HepG2 (cell line): ENCODE data around the gene DNAJB2. TPM values are rescaled to one million over a fixed set of nuclear protein-coding genes. Genes with fewer than 3 reads are reported as not detected.
A peak's percentile ranks its signal among the peaks of the same experiment; 100 is the strongest.

ENCODE experiments used
- ATAC-seq: fragments of 200-7000 bp; cut with Tn5 transposase; 3 replicates; pipeline ENCODE4 v1.9.1; 2020; ENCODE audit warnings: mild to moderate bottlenecking, moderate library complexity
- BruUV-seq: library from RNA; stranded (reverse); fragments of 400-500 nt; replicated peaks from 2 replicates; lab custom pipeline; 2021; lab: Mats Ljungman, UMichigan
- CTCF ChIA-PET: fragments of 300-600 bp; formaldehyde crosslinking; extraction: SDS; loops from one replicate; lab custom pipeline; 2021; ENCODE audit warnings: low total read pairs, inconsistent platforms, low intra/inter-chr PET ratio; lab: Yijun Ruan, JAX
- POLR2A ChIA-PET: fragments of 350-600 bp; sonication (Branson Sonifier 250); formaldehyde crosslinking; loops from one replicate; lab custom pipeline; 2020; ENCODE audit warnings: antibody characterized with exemption, inconsistent platforms; lab: Yijun Ruan, JAX
- DNase-seq: peaks from one replicate; pipeline ENCODE4 v3.0.0-alpha.2; 2015; ENCODE audit warnings: low spot score
- FAIRE-seq: peaks from 3 replicates; lab custom pipeline; 2011; peaks lifted over from hg19 to GRCh38; lab: Jason Lieb, UNC
- H2AFZ ChIP-seq: one replicate; pipeline ENCODE4 v1.6.1; 2011; ENCODE audit warnings: low read length, inconsistent platforms
- H3K27ac ChIP-seq: fragments of 300-600 bp; 3 replicates; pipeline ENCODE4 v1.8.0; 2011; ENCODE audit warnings: mixed run types, mild to moderate bottlenecking, mixed read lengths, low read length, inconsistent platforms; ENCODE audit not compliant: insufficient read depth; ENCODE audit errors: extremely low read length
- H3K27me3 ChIP-seq, 2 experiments: fragments of 200-600 bp in 1 of 2; 2 replicates in 1 of 2; 3 replicates in 1 of 2; pipeline versions ENCODE4 v1.6.0 to v1.8.0; 2011; ENCODE audit warnings: low read length in 2 of 2, mild to moderate bottlenecking in 2 of 2, moderate library complexity in 2 of 2, inconsistent platforms in 1 of 2; ENCODE audit not compliant: insufficient read depth in 2 of 2, control insufficient read depth in 1 of 2
- H3K36me3 ChIP-seq, 2 experiments: fragments of 200-600 bp in 1 of 2; replicated peaks in 1 of 2; 2 replicates in 1 of 2; 3 replicates in 1 of 2; pipeline versions ENCODE4 v1.5.1 to v1.8.0; 2011; ENCODE audit warnings: low read length in 2 of 2, inconsistent platforms in 1 of 2; ENCODE audit not compliant: insufficient read depth in 2 of 2, control insufficient read depth in 1 of 2
- H3K4me1 ChIP-seq: 2 replicates; pipeline ENCODE4 v1.5.1; 2012; ENCODE audit warnings: low read length, inconsistent platforms; ENCODE audit not compliant: insufficient read depth
- H3K4me2 ChIP-seq: 2 replicates; pipeline ENCODE4 v1.6.0; 2011; ENCODE audit warnings: low read depth, low read length, inconsistent platforms
- H3K4me3 ChIP-seq, 3 experiments: fragments of 200-600 bp in 1 of 3; sonication (generic), shearing (Covaris generic) in 1 of 3; replicated peaks in 1 of 3; 2 replicates each; pipeline ENCODE4 v1.5.1; 2011 to 2016; ENCODE audit warnings: low read length in 3 of 3, inconsistent platforms in 2 of 3, low read depth in 2 of 3, mild to moderate bottlenecking in 2 of 3, control low read depth in 1 of 3, mixed read lengths in 1 of 3; ENCODE audit not compliant: insufficient read depth in 1 of 3
- H3K79me2 ChIP-seq: one replicate; pipeline ENCODE4 v1.6.1; 2011; ENCODE audit warnings: low read length, inconsistent platforms; ENCODE audit not compliant: insufficient read depth
- H3K9ac ChIP-seq: 2 replicates; pipeline ENCODE4 v1.6.0; 2011; ENCODE audit warnings: mild to moderate bottlenecking, low read depth, low read length, inconsistent platforms; ENCODE audit not compliant: insufficient read depth
- H3K9me3 ChIP-seq: 2 replicates; pipeline ENCODE4 v1.5.1; 2012; ENCODE audit warnings: mild to moderate bottlenecking, low read length
- H4K20me1 ChIP-seq: 2 replicates; pipeline ENCODE4 v1.6.0; 2011; ENCODE audit warnings: inconsistent platforms, mild to moderate bottlenecking, low read length, moderate library complexity; ENCODE audit not compliant: insufficient read depth
- ATF7 ChIP-seq, 2 experiments: fragments of 450-650 bp in 1 of 2; sonication (generic) in 1 of 2; formaldehyde crosslinking in 1 of 2; IDR thresholded peaks; 2 replicates each; pipeline versions ENCODE4 v1.4.0 to v1.6.1; 2016 to 2020; ENCODE audit warnings: antibody characterized with exemption in 1 of 2, mild to moderate bottlenecking in 1 of 2, missing genetic modification reagents in 1 of 2
- CEBPZ ChIP-seq: IDR thresholded peaks from 2 replicates; pipeline ENCODE4 v1.6.1; 2012; ENCODE audit warnings: low read length, improper control_type of control experiment
- FOXM1 ChIP-seq: sonication (generic); formaldehyde crosslinking; IDR thresholded peaks from 2 replicates; pipeline ENCODE4 v1.5.0; 2020; ENCODE audit warnings: missing genetic modification reagents
- PCBP2 ChIP-seq: fragments of 200-400 bp; formaldehyde crosslinking; optimal IDR thresholded peaks from 2 replicates; pipeline ENCODE3; 2018; ENCODE audit warnings: low read length, low read depth; ENCODE audit not compliant: poor library complexity, severe bottlenecking
- SALL2 ChIP-seq: sonication (generic); formaldehyde crosslinking; IDR thresholded peaks from 2 replicates; pipeline ENCODE4 v1.8.1; 2023; ENCODE audit warnings: mild to moderate bottlenecking, missing genetic modification reagents, inconsistent platforms
- SRSF1 ChIP-seq: fragments of 200-400 bp; formaldehyde crosslinking; optimal IDR thresholded peaks from 2 replicates; pipeline ENCODE3; 2017; ENCODE audit warnings: mild to moderate bottlenecking, low read depth, low read length, moderate library complexity
- ZFP36 ChIP-seq: fragments of 150-350 bp; IDR thresholded peaks from 2 replicates; pipeline ENCODE4 v1.6.1; 2018; ENCODE audit warnings: borderline replicate concordance, low read length, low read depth; ENCODE audit not compliant: partially characterized antibody
- ZGPAT ChIP-seq: IDR thresholded peaks from 2 replicates; pipeline ENCODE4 v1.6.1; 2016; ENCODE audit warnings: mild to moderate bottlenecking
- ZNF263 ChIP-seq: sonication (generic); formaldehyde crosslinking; IDR thresholded peaks from 2 replicates; pipeline ENCODE4 v1.4.0; 2020; ENCODE audit warnings: missing genetic modification reagents
- ZNF619 ChIP-seq: sonication (generic); formaldehyde crosslinking; IDR thresholded peaks from 2 replicates; pipeline ENCODE4 v1.4.0; 2020; ENCODE audit warnings: mild to moderate bottlenecking, missing genetic modification reagents
- ZNF672 ChIP-seq: sonication (generic); formaldehyde crosslinking; IDR thresholded peaks from 2 replicates; pipeline ENCODE4 v1.8.1; 2022; ENCODE audit warnings: missing genetic modification reagents
- ZNF83 ChIP-seq: sonication (generic); formaldehyde crosslinking; IDR thresholded peaks from 2 replicates; pipeline ENCODE4 v1.4.0; 2020; ENCODE audit warnings: missing genetic modification reagents, mild to moderate bottlenecking, borderline replicate concordance
- WGBS: methylation state at CpG from one replicate; pipeline ENCODE4 v1.1.6; 2017; ENCODE audit warnings: low lambda C conversion rate; 5-methylcytosine and 5-hydroxymethylcytosine counted together
- in situ Hi-C: cut with HindIII; loops from 2 replicates; pipeline ENCODE4 v1.10.0; 2017; ENCODE audit warnings: low pct_unique_long_range_greater_than_20kb; ENCODE audit not compliant: extremely low pct_ligation_motif_present
- intact Hi-C: fragments of 100-400 bp; cut with micrococcal nuclease; formaldehyde crosslinking; loops from one replicate; pipeline ENCODE4 v1.10.0; 2022; ENCODE audit not compliant: unreplicated experiment
- polyA plus RNA-seq, 8 experiments: library from polyadenylated mRNA; depleted of rRNA in 3 of 8; stranded (reverse) in 7 of 8; unstranded in 1 of 8; fragments of >200 nt; fragmentation: Illumina TruSeq in 4 of 8; extraction: Trizol in 4 of 8; gene quantifications; 2 replicates each; pipeline versions ENCODE4 v1.2.1 to v1.2.3, GENCODE V29; 2011 to 2016; ENCODE audit warnings: low read depth in 4 of 8, missing spikeins in 1 of 8, mixed read lengths in 1 of 8; ENCODE audit not compliant: insufficient read depth in 1 of 8
- total RNA-seq, 5 experiments: library from RNA; depleted of rRNA; stranded (reverse); fragments of >200 nt; fragmentation: Illumina TruSeq; extraction: Trizol; gene quantifications; 2 replicates each; pipeline ENCODE4 v1.2.3, GENCODE V29; 2016; ENCODE audit warnings: low read depth in 1 of 5
- TF ChIP-seq, protein P1 (sequence below): sonication (generic); formaldehyde crosslinking; IDR thresholded peaks from 2 replicates; pipeline ENCODE4 v1.4.0; 2020; ENCODE audit warnings: missing genetic modification reagents, borderline replicate concordance
- TF ChIP-seq, protein P2 (sequence below): sonication (generic); formaldehyde crosslinking; conservative IDR thresholded peaks from 2 replicates; pipeline ENCODE4 v1.8.1; 2023; ENCODE audit warnings: missing genetic modification reagents

The DNAJB2 gene
- total and polyA plus RNA-seq, 2 of the 13 experiments (the other 11 are each of a cell fraction or from before 2014, with no cell fraction given), result 21.3 to 31.1 TPM

GRCh38 chr2:219273937-219274336 lies 5.2 kb upstream of the DNAJB2 start:
- H3K79me2 ChIP-seq, result no peaks in the 10 kb centered on the region
- peaks cover 0 to 9% of the 10 kb centered on the region in 2 experiments; a peak in 1 of 5 replicates for H3K27me3 ChIP-seq
- in situ Hi-C loops (no loop called here), intact Hi-C loops (loop anchor here (1.0 kb wide), 1 partner anchor 45 kb away; the partner anchor contains the start of genes ANKZF1 and ATG9A)
- DNase-seq (no peak), FAIRE-seq (no peak), ATAC-seq (no peak)
- POLR2A ChIA-PET, result interaction anchor here (0.6 to 1.8 kb wide), 11 partner anchors 12 to 272 kb away, joined by 3 to 16 read pairs (median 4); partner anchors contain the start of genes CNPPD1, GLB1L, STK16 and TUBA4A
- WGBS, result 14% methylated on average over 3 of the region's 3 CpGs
- H3K4me3 ChIP-seq, result peak overlapping the region in 1 of 3 experiments; percentile 18; a peak in 1 of 6 replicates
- CTCF ChIA-PET, result no interaction called here
- no peaks in the 10 kb centered on the region for H4K20me1 ChIP-seq
- H3K4me2 ChIP-seq, result peak overlapping the region; percentile 40
- no peak overlapping the region for H3K9ac ChIP-seq
- H3K4me1 ChIP-seq, result peaks cover 54% of the 10 kb centered on the region
- no TSS peak for BruUV-seq
- H3K27ac ChIP-seq, result no peak overlapping the region
- no peak overlapping the region for H2AFZ ChIP-seq
- H3K9me3 ChIP-seq, result no peaks in the 10 kb centered on the region
- no peaks in the 10 kb centered on the region for H3K36me3 ChIP-seq
- TF ChIP-seq FOXM1 (CRISPR knock-in tag) (no peak), PCBP2 (no peak), ZGPAT (CRISPR knock-in tag) (no peak), SALL2 (CRISPR knock-in tag) (no peak), ZFP36 (no peak), ZNF263 (CRISPR knock-in tag) (no peak), ZNF83 (no peak), ATF7 (IDR thresholded peaks at IDR 0.05) (no peak), ATF7 (CRISPR knock-in tag; IDR thresholded peaks at IDR 0.05) (no peak), ZNF672 (no peak), SRSF1 (no peak), CEBPZ (no peak), ZNF619 (no peak)
- TF ChIP-seq, protein P1, sequence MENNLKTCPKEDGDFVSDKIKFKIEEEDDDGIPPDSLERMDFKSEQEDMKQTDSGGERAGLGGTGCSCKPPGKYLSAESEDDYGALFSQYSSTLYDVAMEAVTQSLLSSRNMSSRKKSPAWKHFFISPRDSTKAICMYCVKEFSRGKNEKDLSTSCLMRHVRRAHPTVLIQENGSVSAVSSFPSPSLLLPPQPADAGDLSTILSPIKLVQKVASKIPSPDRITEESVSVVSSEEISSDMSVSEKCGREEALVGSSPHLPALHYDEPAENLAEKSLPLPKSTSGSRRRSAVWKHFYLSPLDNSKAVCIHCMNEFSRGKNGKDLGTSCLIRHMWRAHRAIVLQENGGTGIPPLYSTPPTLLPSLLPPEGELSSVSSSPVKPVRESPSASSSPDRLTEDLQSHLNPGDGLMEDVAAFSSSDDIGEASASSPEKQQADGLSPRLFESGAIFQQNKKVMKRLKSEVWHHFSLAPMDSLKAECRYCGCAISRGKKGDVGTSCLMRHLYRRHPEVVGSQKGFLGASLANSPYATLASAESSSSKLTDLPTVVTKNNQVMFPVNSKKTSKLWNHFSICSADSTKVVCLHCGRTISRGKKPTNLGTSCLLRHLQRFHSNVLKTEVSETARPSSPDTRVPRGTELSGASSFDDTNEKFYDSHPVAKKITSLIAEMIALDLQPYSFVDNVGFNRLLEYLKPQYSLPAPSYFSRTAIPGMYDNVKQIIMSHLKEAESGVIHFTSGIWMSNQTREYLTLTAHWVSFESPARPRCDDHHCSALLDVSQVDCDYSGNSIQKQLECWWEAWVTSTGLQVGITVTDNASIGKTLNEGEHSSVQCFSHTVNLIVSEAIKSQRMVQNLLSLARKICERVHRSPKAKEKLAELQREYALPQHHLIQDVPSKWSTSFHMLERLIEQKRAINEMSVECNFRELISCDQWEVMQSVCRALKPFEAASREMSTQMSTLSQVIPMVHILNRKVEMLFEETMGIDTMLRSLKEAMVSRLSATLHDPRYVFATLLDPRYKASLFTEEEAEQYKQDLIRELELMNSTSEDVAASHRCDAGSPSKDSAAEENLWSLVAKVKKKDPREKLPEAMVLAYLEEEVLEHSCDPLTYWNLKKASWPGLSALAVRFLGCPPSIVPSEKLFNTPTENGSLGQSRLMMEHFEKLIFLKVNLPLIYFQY (CRISPR knock-in tag), result no peak
- TF ChIP-seq, protein P2, sequence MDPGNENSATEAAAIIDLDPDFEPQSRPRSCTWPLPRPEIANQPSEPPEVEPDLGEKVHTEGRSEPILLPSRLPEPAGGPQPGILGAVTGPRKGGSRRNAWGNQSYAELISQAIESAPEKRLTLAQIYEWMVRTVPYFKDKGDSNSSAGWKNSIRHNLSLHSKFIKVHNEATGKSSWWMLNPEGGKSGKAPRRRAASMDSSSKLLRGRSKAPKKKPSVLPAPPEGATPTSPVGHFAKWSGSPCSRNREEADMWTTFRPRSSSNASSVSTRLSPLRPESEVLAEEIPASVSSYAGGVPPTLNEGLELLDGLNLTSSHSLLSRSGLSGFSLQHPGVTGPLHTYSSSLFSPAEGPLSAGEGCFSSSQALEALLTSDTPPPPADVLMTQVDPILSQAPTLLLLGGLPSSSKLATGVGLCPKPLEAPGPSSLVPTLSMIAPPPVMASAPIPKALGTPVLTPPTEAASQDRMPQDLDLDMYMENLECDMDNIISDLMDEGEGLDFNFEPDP, result no peak
